Keratinocyte (primary cell): ENCODE results near the gene ARHGAP32.

Experiments
- CTCF ChIP-seq, 3 experiments: IDR thresholded peaks in 1 of 3; conservative IDR thresholded peaks in 1 of 3; optimal IDR thresholded peaks in 1 of 3; 2 replicates in 2 of 3; 3 replicates in 1 of 3; pipeline versions ENCODE3 to v1.5.1; 2011; ENCODE audit warnings: low read length in 3 of 3, mild to moderate bottlenecking in 3 of 3, moderate library complexity in 2 of 3, control low read depth in 1 of 3, inconsistent platforms in 1 of 3; ENCODE audit not compliant: insufficient read depth in 2 of 3; ENCODE audit errors: extremely low read depth in 1 of 3
- EZH2 ChIP-seq: IDR thresholded peaks from one replicate; pipeline ENCODE4 v1.6.1; 2012; ENCODE audit warnings: inconsistent platforms, mild to moderate bottlenecking, low read length, moderate library complexity

- no peak for TF ChIP-seq CTCF (optimal IDR thresholded peaks at IDR 0.05 in 1 of 3, IDR thresholded peaks at IDR 0.05 in 1 of 3, conservative IDR thresholded peaks at IDR 0.05 in 1 of 3; ENCODE audit: extremely low read depth in 1 of 3, insufficient read depth in 2 of 3, low read length in 3 of 3)
- TF ChIP-seq EZH2 = no peak
These were observed 252.0 kb downstream of the ARHGAP32 start for GRCh38 chr11:128940156-128940555.
